22Rv1 (cell line): ENCODE measurements around the gene HECW1.

Experiments
- CTCF ChIP-seq: fragments of 450-650 bp; IDR thresholded peaks from 2 replicates; pipeline ENCODE4 v1.5.1; 2017; ENCODE audit warnings: mild to moderate bottlenecking
- ZFX ChIP-seq: fragments of 450-650 bp; IDR thresholded peaks from 2 replicates; pipeline ENCODE4 v1.6.1; 2017; ENCODE audit warnings: antibody characterized with exemption, borderline replicate concordance

GRCh38 chr7:43486634-43487033 is 374.2 kb downstream of the HECW1 start:
- TF ChIP-seq CTCF (no peak), ZFX (no peak)
